H1 (cell line): ENCODE data around the gene SEMA6A. TPM values are rescaled to one million over a fixed set of nuclear protein-coding genes. Genes with fewer than 3 reads are reported as not detected.

Experiments
- CTCF ChIA-PET: fragments of 300-600 bp; sonication (Branson Sonifier 250); formaldehyde crosslinking; loops from one replicate; lab custom pipeline; 2021; ENCODE audit not compliant: partially characterized antibody; lab: Charles Lee
- POLR2A ChIA-PET: fragments of 300-600 bp; sonication (Branson Sonifier 250); formaldehyde crosslinking; loops from one replicate; lab custom pipeline; 2021; ENCODE audit warnings: inconsistent platforms; ENCODE audit not compliant: partially characterized antibody; lab: Charles Lee
- DNase-seq, 2 experiments: peaks; one replicate each; pipeline versions ENCODE4 v3.0.0 to v3.0.0-alpha.2; 2010 to 2022; ENCODE audit warnings: low spot score in 2 of 2, low read depth in 1 of 2, mixed read lengths in 1 of 2
- FAIRE-seq: peaks from 2 replicates; lab custom pipeline; 2011; peaks lifted over from hg19 to GRCh38; lab: Jason Lieb, UNC
- H2AFZ ChIP-seq: 2 replicates; pipeline ENCODE4 v1.8.1; 2012; ENCODE audit warnings: low read length, inconsistent platforms
- H2AK5ac ChIP-seq: 2 replicates; pipeline ENCODE4 v1.6.1; 2013; ENCODE audit warnings: low read depth, low read length
- H2BK120ac ChIP-seq: replicated peaks from 2 replicates; pipeline ENCODE3; 2013; ENCODE audit warnings: low read depth, low read length, inconsistent platforms
- H2BK12ac ChIP-seq: 2 replicates; pipeline ENCODE4 v1.6.1; 2013; ENCODE audit warnings: low read depth, low read length
- H2BK15ac ChIP-seq: 2 replicates; pipeline ENCODE4 v1.6.1; 2013; ENCODE audit warnings: low read length
- H2BK20ac ChIP-seq: 2 replicates; pipeline ENCODE4 v1.6.1; 2013; ENCODE audit warnings: low read length
- H2BK5ac ChIP-seq: 2 replicates; pipeline ENCODE4 v1.6.1; 2013; ENCODE audit warnings: low read depth, low read length
- H3K14ac ChIP-seq: 2 replicates; pipeline ENCODE4 v1.6.1; 2013; ENCODE audit warnings: inconsistent platforms; ENCODE audit not compliant: insufficient read length
- H3K18ac ChIP-seq: 2 replicates; pipeline ENCODE4 v1.6.1; 2013; ENCODE audit warnings: low read length; ENCODE audit errors: extremely low read depth
- H3K23ac ChIP-seq: 2 replicates; pipeline ENCODE4 v1.6.1; 2013; ENCODE audit warnings: inconsistent platforms; ENCODE audit not compliant: insufficient read length
- H3K23me2 ChIP-seq: 2 replicates; pipeline ENCODE4 v1.6.1; 2013; ENCODE audit warnings: low read depth, low read length
- H3K27ac ChIP-seq: 2 replicates; pipeline ENCODE4 v1.6.1; 2011; ENCODE audit warnings: low read depth, low read length, inconsistent platforms
- H3K27me3 ChIP-seq, 4 experiments: replicated peaks in 1 of 4; 1 replicate in 1 of 4; 2 replicates in 3 of 4; pipeline versions ENCODE4 v1.6.1 to v1.8.1; 2011 to 2013; ENCODE audit warnings: low read length in 3 of 4, mild to moderate bottlenecking in 3 of 4, inconsistent platforms in 2 of 4, mixed read lengths in 2 of 4, moderate library complexity in 1 of 4; ENCODE audit not compliant: control insufficient read depth in 3 of 4, insufficient read depth in 3 of 4; ENCODE audit errors: extremely low read depth in 1 of 4
- H3K36me3 ChIP-seq, 4 experiments: 2 replicates each; pipeline versions ENCODE4 v1.6.1 to v1.8.1; 2011 to 2013; ENCODE audit warnings: mild to moderate bottlenecking in 4 of 4, low read length in 3 of 4, moderate library complexity in 2 of 4, control low read depth in 1 of 4, inconsistent platforms in 1 of 4; ENCODE audit not compliant: insufficient read depth in 4 of 4, control insufficient read depth in 2 of 4
- H3K4ac ChIP-seq: replicated peaks from 2 replicates; pipeline ENCODE3; 2013; ENCODE audit warnings: low read length, low read depth, mixed read lengths, inconsistent platforms; ENCODE audit not compliant: insufficient read length
- H3K4me1 ChIP-seq, 4 experiments: replicated peaks in 1 of 4; 1 replicate in 1 of 4; 2 replicates in 3 of 4; pipeline versions ENCODE4 v1.6.1 to v1.8.1; 2011 to 2013; ENCODE audit warnings: low read length in 3 of 4, inconsistent platforms in 2 of 4, mixed read lengths in 1 of 4; ENCODE audit not compliant: insufficient read depth in 4 of 4, control insufficient read depth in 3 of 4
- H3K4me2 ChIP-seq, 2 experiments: 2 replicates each; pipeline versions ENCODE4 v1.6.1 to v1.8.1; 2011 to 2013; ENCODE audit warnings: low read depth in 2 of 2, low read length in 2 of 2, control low read depth in 1 of 2, inconsistent platforms in 1 of 2, mild to moderate bottlenecking in 1 of 2; ENCODE audit not compliant: insufficient read depth in 1 of 2
- H3K4me3 ChIP-seq, 4 experiments: fragments of 200-600, 300-600 bp in 1 of 4; sonication (generic), shearing (Covaris generic), sonication (Bioruptor Twin) in 1 of 4; 2 replicates each; pipeline versions ENCODE4 v1.5.1 to v1.8.1; 2011 to 2016; ENCODE audit warnings: low read length in 4 of 4, low read depth in 3 of 4, control low read depth in 2 of 4, inconsistent platforms in 2 of 4, mild to moderate bottlenecking in 2 of 4, mixed read lengths in 1 of 4, moderate library complexity in 1 of 4; ENCODE audit not compliant: insufficient read depth in 2 of 4; ENCODE audit errors: extremely low read depth in 1 of 4
- H3K56ac ChIP-seq: replicated peaks from 2 replicates; pipeline ENCODE3; 2013; ENCODE audit warnings: low read depth, mild to moderate bottlenecking, mixed read lengths, low read length, inconsistent platforms; ENCODE audit not compliant: insufficient read length
- H3K79me1 ChIP-seq: 2 replicates; pipeline ENCODE4 v1.6.1; 2013; ENCODE audit warnings: low read depth, low read length, control low read depth
- H3K79me2 ChIP-seq, 2 experiments: 2 replicates each; pipeline versions ENCODE4 v1.6.1 to v1.8.1; 2012 to 2013; ENCODE audit warnings: low read length in 2 of 2, mild to moderate bottlenecking in 2 of 2, inconsistent platforms in 1 of 2; ENCODE audit not compliant: insufficient read depth in 2 of 2, control insufficient read depth in 1 of 2
- H3K9ac ChIP-seq, 4 experiments: replicated peaks in 1 of 4; 1 replicate in 1 of 4; 2 replicates in 3 of 4; pipeline versions ENCODE4 v1.6.1 to v1.8.1; 2011 to 2013; ENCODE audit warnings: low read depth in 3 of 4, low read length in 3 of 4, control low read depth in 2 of 4, mild to moderate bottlenecking in 2 of 4, moderate library complexity in 2 of 4, inconsistent platforms in 1 of 4; ENCODE audit errors: extremely low read depth in 1 of 4
- H3K9me3 ChIP-seq, 2 experiments: 2 replicates each; pipeline versions ENCODE4 v1.6.1 to v1.8.1; 2012 to 2013; ENCODE audit warnings: mild to moderate bottlenecking in 2 of 2, moderate library complexity in 2 of 2, control low read depth in 1 of 2, inconsistent platforms in 1 of 2, low read depth in 1 of 2, low read length in 1 of 2, mixed read lengths in 1 of 2; ENCODE audit not compliant: insufficient read depth in 2 of 2
- H4K20me1 ChIP-seq, 2 experiments: replicated peaks in 1 of 2; 2 replicates each; pipeline versions ENCODE3 to v1.8.1; 2011 to 2013; ENCODE audit warnings: inconsistent platforms in 2 of 2, low read length in 2 of 2, mild to moderate bottlenecking in 1 of 2; ENCODE audit not compliant: insufficient read depth in 2 of 2, control insufficient read depth in 1 of 2
- H4K5ac ChIP-seq: 2 replicates; pipeline ENCODE4 v1.6.1; 2013; ENCODE audit warnings: low read length, low read depth, mixed read lengths, inconsistent platforms; ENCODE audit not compliant: insufficient read length
- H4K8ac ChIP-seq: 2 replicates; pipeline ENCODE4 v1.8.0; 2013; ENCODE audit warnings: mild to moderate bottlenecking, moderate library complexity, low read length, inconsistent platforms; ENCODE audit not compliant: insufficient read depth; ENCODE audit errors: extremely low read depth
- H4K91ac ChIP-seq: replicated peaks from 2 replicates; pipeline ENCODE3; 2013; ENCODE audit warnings: low read length, mixed read lengths, inconsistent platforms; ENCODE audit not compliant: insufficient read length
- ATF3 ChIP-seq: IDR thresholded peaks from 2 replicates; pipeline ENCODE4 v1.6.1; 2011; ENCODE audit warnings: low read depth, mild to moderate bottlenecking, low read length; ENCODE audit not compliant: insufficient read depth
- CHD1 ChIP-seq: IDR thresholded peaks from 2 replicates; pipeline ENCODE4 v1.6.1; 2012; ENCODE audit warnings: low read depth, low read length, improper control_type of control experiment
- CREB1 ChIP-seq: IDR thresholded peaks from 2 replicates; pipeline ENCODE4 v1.6.1; 2012; ENCODE audit warnings: inconsistent platforms
- WGBS, 2 experiments: shearing (Covaris generic) in 1 of 2; methylation state at CpG; one replicate each; pipeline versions ENCODE4 v1.1.6 to v1.1.7; 2013 to 2015; ENCODE audit warnings: low lambda C conversion rate in 2 of 2, mixed read lengths in 2 of 2, inconsistent platforms in 1 of 2, low coverage in 1 of 2, missing lambda C conversion rate in 1 of 2; ENCODE audit not compliant: insufficient replicate concordance in 2 of 2, insufficient coverage in 1 of 2, insufficient read length in 1 of 2; ENCODE audit errors: extremely low coverage in 1 of 2, missing lambda C conversion rate in 1 of 2; 5-methylcytosine and 5-hydroxymethylcytosine counted together
- polyA plus RNA-seq, 7 experiments: library from polyadenylated mRNA; depleted of rRNA in 3 of 7; stranded (reverse) in 5 of 7; unstranded in 2 of 7; fragments of >200 nt in 5 of 7; fragments of 200-250 nt in 2 of 7; gene quantifications; 1 replicate in 5 of 7; 2 replicates in 1 of 7; 4 replicates in 1 of 7; pipeline versions ENCODE4 v1.2.1 to v1.2.3, GENCODE V29; 2011 to 2013; ENCODE audit warnings: missing spikeins in 2 of 7, mixed read lengths in 2 of 7
- total RNA-seq: library from RNA; stranded (reverse); fragmentation: NEBNext Ultra II Directional; extraction: Animal tissue kit (Norgen Biotek cat#: 25700); gene quantifications from 2 replicates; pipeline ENCODE4 v1.2.1, GENCODE V29; 2021

Gene SEMA6A
- total and polyA plus RNA-seq, 2 of the 8 experiments (the other 6 are each of a cell fraction or from before 2014, with no cell fraction given) = 78.3 to 277 TPM

GRCh38 chr5:116494784-116495450, 79.7 kb downstream of the SEMA6A start:
- Histone ChIP-seq H3K23me2 (no peaks in the 10 kb centered on the region), H3K4me3 (no peak overlapping the region), H4K91ac (no peak overlapping the region), H2BK12ac (no peak overlapping the region), H3K27ac (no peak overlapping the region), H3K18ac (no peak overlapping the region), H3K9ac (no peak overlapping the region), H2AK5ac (no peak overlapping the region), H3K4me2 (no peak overlapping the region), H2BK20ac (no peak overlapping the region), H2BK5ac (no peak overlapping the region), H3K56ac (no peak overlapping the region), H3K23ac (no peak overlapping the region), H3K9me3 (no peaks in the 10 kb centered on the region), H3K14ac (no peak overlapping the region), H3K4me1 (peaks cover 0 to 4% (median 3%) of the 10 kb centered on the region in 4 experiments; a peak in 5 of 7 replicates), H3K36me3 (peaks cover 42 to 98% (median 72%) of the 10 kb centered on the region in 4 experiments), H2BK15ac (no peak overlapping the region), H4K20me1 (peaks cover 3 to 6% of the 10 kb centered on the region in 2 experiments), H2AFZ (no peak overlapping the region), H2BK120ac (no peak overlapping the region), H4K8ac (no peak overlapping the region), H4K5ac (no peak overlapping the region), H3K27me3 (no peaks in the 10 kb centered on the region), H3K79me1 (peaks cover 5% of the 10 kb centered on the region), H3K4ac (no peak overlapping the region), H3K79me2 (peaks cover 0 to 30% of the 10 kb centered on the region in 2 experiments; a peak in 3 of 4 replicates)
- TF ChIP-seq CREB1 (no peak), ATF3 (no peak), CHD1 (no peak)
- ChIA-PET POLR2A (interaction anchor here (1.0 kb wide), 1 partner anchor 9 kb away, joined by 3 read pairs; no protein-coding TSS in a partner anchor), CTCF (interaction anchor here (1.6 to 1.7 kb wide), 2 partner anchors 9 to 13 kb away, joined by 3 to 8 read pairs; no protein-coding TSS in a partner anchor)
- FAIRE-seq (no peak), DNase-seq (no peak)
- WGBS, 2 experiments = 85% methylated on average over 6 of the region's 6 CpGs; no CpG with 5 or more reads in 1 of the 2 experiments
